Kidney (tissue), 14 donors: ENCODE measurements around the gene FRMD4A. TPM values are rescaled to one million over a fixed set of nuclear protein-coding genes. Genes with fewer than 3 reads are reported as not detected.

Experiments
- DNase-seq, 5 donors: peaks; one replicate each; pipeline ENCODE4 v3.0.0-alpha.2; 2013 to 2020
- FAIRE-seq: peaks from 2 replicates; lab custom pipeline; 2012; peaks lifted over from hg19 to GRCh38; lab: Jason Lieb, UNC
- H3K27ac ChIP-seq, 2 donors: one replicate each; pipeline ENCODE4 v1.7.0; 2013; ENCODE audit warnings: low read depth in 2 of 2, low read length in 2 of 2, inconsistent platforms in 1 of 2
- H3K27me3 ChIP-seq: one replicate; pipeline ENCODE4 v1.7.1; 2013; ENCODE audit warnings: low read length, inconsistent platforms; ENCODE audit not compliant: control insufficient read depth, insufficient read depth
- H3K36me3 ChIP-seq, 3 donors: one replicate each; pipeline versions ENCODE4 v1.7.0 to v1.7.1; 2013; ENCODE audit warnings: low read length in 3 of 3, control low read depth in 1 of 3, inconsistent platforms in 1 of 3; ENCODE audit not compliant: insufficient read depth in 3 of 3, control insufficient read depth in 2 of 3
- H3K4me1 ChIP-seq, 3 donors: one replicate each; pipeline versions ENCODE4 v1.7.0 to v1.7.1; 2013; ENCODE audit warnings: low read length in 3 of 3, inconsistent platforms in 1 of 3, low read depth in 1 of 3; ENCODE audit not compliant: control insufficient read depth in 2 of 3, insufficient read depth in 2 of 3
- H3K4me3 ChIP-seq, 3 donors: one replicate each; pipeline versions ENCODE4 v1.7.0 to v1.8.1; 2013; ENCODE audit warnings: low read length in 3 of 3, control low read depth in 1 of 3, inconsistent platforms in 1 of 3
- H3K9ac ChIP-seq, 3 donors: one replicate each; pipeline versions ENCODE4 v1.7.0 to v1.7.1; 2013; ENCODE audit warnings: low read length in 3 of 3, control low read depth in 1 of 3, inconsistent platforms in 1 of 3
- H3K9me3 ChIP-seq, 3 donors: one replicate each; pipeline versions ENCODE4 v1.7.0 to v1.7.1; 2013; ENCODE audit warnings: low read length in 3 of 3, control low read depth in 1 of 3, inconsistent platforms in 1 of 3; ENCODE audit not compliant: control insufficient read depth in 2 of 3, insufficient read depth in 1 of 3
- CTCF ChIP-seq: IDR thresholded peaks from 3 replicates; pipeline ENCODE4 v1.5.1; 2012; ENCODE audit warnings: mild to moderate bottlenecking, moderate library complexity, borderline replicate concordance; ENCODE audit not compliant: insufficient read depth; ENCODE audit errors: extremely low read depth
- intact Hi-C: fragments of 100-400 bp; cut with DNase I; formaldehyde crosslinking; loops from one replicate; pipeline ENCODE4 v1.11.1; 2022
- polyA plus RNA-seq: library from polyadenylated mRNA; stranded (reverse); fragments of 350-450 nt; fragmentation: Illumina TruSeq; extraction: RNeasy Lipid Tissue Mini Kit (QIAGEN cat#74804); gene quantifications from one replicate; pipeline ENCODE4 v1.2.3, GENCODE V29; 2014; ENCODE audit warnings: low read depth, low replicate concordance; ENCODE audit not compliant: insufficient read depth
- total RNA-seq: library from RNA; stranded (reverse); fragmentation: NEBNext Ultra II Directional; extraction: Animal tissue kit (Norgen Biotek cat#: 25700); gene quantifications from one replicate; pipeline ENCODE4 v1.2.1, GENCODE V29; 2021
- donor health status: control.
- donor health status: control.
- donor health status: control.
- donor health status: control.
- donor health status: control.
- donor health status: DM: yes; HTN: yes; CAD: no.
- donor health status: Normal renal cell carcinoma (clear cell type).

FRMD4A gene
- total and polyA plus RNA-seq, 2 donors from 2014 or later = 16.0 to 68.2 TPM

DNA sequence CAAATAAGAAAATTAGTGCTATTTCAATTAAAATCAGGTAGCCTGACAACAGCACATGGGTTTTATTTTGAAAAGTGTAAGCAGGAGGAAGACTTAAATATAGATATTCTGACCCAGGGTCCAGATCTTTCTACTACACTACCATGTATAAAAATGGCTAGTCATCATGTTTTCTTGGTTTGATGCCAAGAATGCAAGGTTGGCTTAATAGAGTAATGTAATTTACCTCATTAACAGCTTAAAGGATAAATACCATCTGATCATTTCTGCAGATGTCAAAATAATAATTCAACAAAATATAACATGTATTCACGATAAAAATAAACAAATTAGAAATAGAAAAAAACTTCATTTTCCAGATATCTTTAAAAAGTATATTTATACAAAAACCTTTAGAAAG is 39.4 kb downstream of the FRMD4A start:
- no peak overlapping the region for H3K4me3 ChIP-seq
- H3K4me1 ChIP-seq = peaks cover 0 to 2% (median 0%) of the 10 kb centered on the region in 3 donors
- no peaks in the 10 kb centered on the region for H3K27me3 ChIP-seq
- TF ChIP-seq CTCF = no peak
- intact Hi-C loops = no loop called here
- FAIRE-seq (no peak), DNase-seq (no peak)
- H3K36me3 ChIP-seq = no peaks in the 10 kb centered on the region
- H3K9me3 ChIP-seq = peaks cover 0 to 2% (median 0%) of the 10 kb centered on the region in 3 donors
- H3K9ac ChIP-seq = no peak overlapping the region
- H3K27ac ChIP-seq = no peak overlapping the region

- H3K4me1 ChIP-seq = no peaks in the 10 kb centered on the region
- no peak for TF ChIP-seq CTCF
- no peak overlapping the region for H3K27ac ChIP-seq
- H3K9ac ChIP-seq = no peak overlapping the region
- H3K4me3 ChIP-seq = no peak overlapping the region
- FAIRE-seq (no peak), DNase-seq (no peak)
- no peaks in the 10 kb centered on the region for H3K36me3 ChIP-seq
- no peaks in the 10 kb centered on the region for H3K27me3 ChIP-seq
- intact Hi-C loops = no loop called here
- H3K9me3 ChIP-seq = no peaks in the 10 kb centered on the region
Observed at GRCh38 chr10:14285941-14286560, 44.7 kb downstream of the FRMD4A start.

GRCh38 chr10:14282276-14282675 is 48.4 kb downstream of the FRMD4A start:
- intact Hi-C loops = no loop called here
- no peaks in the 10 kb centered on the region for H3K27me3 ChIP-seq
- DNase-seq = peak in 3 of 5 donors; percentile 24 to 57 (median 56)

More at GRCh38 chr10:14282276-14282675, 48.4 kb downstream of the FRMD4A start:
- peaks cover 0 to 2% (median 0%) of the 10 kb centered on the region in 3 donors for H3K9me3 ChIP-seq
- no peak for FAIRE-seq
- no peaks in the 10 kb centered on the region for H3K4me1 ChIP-seq
- H3K4me3 ChIP-seq = no peak overlapping the region
- H3K9ac ChIP-seq = no peak overlapping the region
- H3K36me3 ChIP-seq = no peaks in the 10 kb centered on the region
- H3K27ac ChIP-seq = no peak overlapping the region
- TF ChIP-seq CTCF = no peak
